Osteocyte (in vitro differentiated cells): ENCODE data around the gene MROH8. TPM values are rescaled to one million over a fixed set of nuclear protein-coding genes. Genes with fewer than 3 reads are reported as not detected.
"Not testable (repeated sequence)": the region's sequence is repeated elsewhere in the genome, so short reads cannot be mapped to it uniquely, and the experiment has no call there.

Experiments
- DNase-seq: peaks from one replicate; pipeline ENCODE4 v3.0.0; 2021; ENCODE audit warnings: mixed read lengths; ENCODE audit not compliant: unreplicated experiment; ENCODE audit errors: extremely low spot score
- H3K27ac Mint-ChIP-seq: one replicate; pipeline ENCODE4 v1.8.0; 2021; ENCODE audit warnings: mild to moderate bottlenecking, mixed read lengths; ENCODE audit not compliant: unreplicated experiment
- H3K27me3 Mint-ChIP-seq: one replicate; pipeline ENCODE4 v1.8.0; 2021; ENCODE audit warnings: mixed read lengths; ENCODE audit not compliant: unreplicated experiment
- H3K36me3 Mint-ChIP-seq: one replicate; pipeline ENCODE4 v1.8.0; 2021; ENCODE audit warnings: mixed read lengths; ENCODE audit not compliant: unreplicated experiment
- H3K4me1 Mint-ChIP-seq: one replicate; pipeline ENCODE4 v1.8.0; 2021; ENCODE audit warnings: mixed read lengths; ENCODE audit not compliant: unreplicated experiment
- H3K4me3 Mint-ChIP-seq: one replicate; pipeline ENCODE4 v1.8.0; 2021; ENCODE audit warnings: mild to moderate bottlenecking, moderate library complexity, mixed read lengths; ENCODE audit not compliant: unreplicated experiment
- H3K9me3 Mint-ChIP-seq: one replicate; pipeline ENCODE4 v1.8.0; 2021; ENCODE audit warnings: mixed read lengths; ENCODE audit not compliant: unreplicated experiment
- CTCF ChIP-seq: fragments of 200-600 bp; sonication (generic); IDR thresholded peaks from 2 replicates; pipeline ENCODE4 v1.5.0; 2021; ENCODE audit warnings: antibody characterized with exemption, mild to moderate bottlenecking, moderate library complexity
- total RNA-seq: library from RNA; stranded (reverse); gene quantifications from 2 replicates; pipeline ENCODE4 v1.2.1, GENCODE V29; 2021

MROH8 gene
- total RNA-seq, 1 donor from 2014 or later = 1.5 TPM

- no peaks in the 10 kb centered on the region for H3K27me3 Mint-ChIP-seq
- no peak overlapping the region for H3K27ac Mint-ChIP-seq
- peaks cover 2% of the 10 kb centered on the region for H3K36me3 Mint-ChIP-seq
- no peak for TF ChIP-seq CTCF
- no peak overlapping the region for H3K4me3 Mint-ChIP-seq
- H3K9me3 Mint-ChIP-seq = no peaks in the 10 kb centered on the region
- no peak for DNase-seq
- H3K4me1 Mint-ChIP-seq = peaks cover 14% of the 10 kb centered on the region
Measured at GRCh38 chr20:37075932-37076685, 103.2 kb downstream of the MROH8 start.

DNA sequence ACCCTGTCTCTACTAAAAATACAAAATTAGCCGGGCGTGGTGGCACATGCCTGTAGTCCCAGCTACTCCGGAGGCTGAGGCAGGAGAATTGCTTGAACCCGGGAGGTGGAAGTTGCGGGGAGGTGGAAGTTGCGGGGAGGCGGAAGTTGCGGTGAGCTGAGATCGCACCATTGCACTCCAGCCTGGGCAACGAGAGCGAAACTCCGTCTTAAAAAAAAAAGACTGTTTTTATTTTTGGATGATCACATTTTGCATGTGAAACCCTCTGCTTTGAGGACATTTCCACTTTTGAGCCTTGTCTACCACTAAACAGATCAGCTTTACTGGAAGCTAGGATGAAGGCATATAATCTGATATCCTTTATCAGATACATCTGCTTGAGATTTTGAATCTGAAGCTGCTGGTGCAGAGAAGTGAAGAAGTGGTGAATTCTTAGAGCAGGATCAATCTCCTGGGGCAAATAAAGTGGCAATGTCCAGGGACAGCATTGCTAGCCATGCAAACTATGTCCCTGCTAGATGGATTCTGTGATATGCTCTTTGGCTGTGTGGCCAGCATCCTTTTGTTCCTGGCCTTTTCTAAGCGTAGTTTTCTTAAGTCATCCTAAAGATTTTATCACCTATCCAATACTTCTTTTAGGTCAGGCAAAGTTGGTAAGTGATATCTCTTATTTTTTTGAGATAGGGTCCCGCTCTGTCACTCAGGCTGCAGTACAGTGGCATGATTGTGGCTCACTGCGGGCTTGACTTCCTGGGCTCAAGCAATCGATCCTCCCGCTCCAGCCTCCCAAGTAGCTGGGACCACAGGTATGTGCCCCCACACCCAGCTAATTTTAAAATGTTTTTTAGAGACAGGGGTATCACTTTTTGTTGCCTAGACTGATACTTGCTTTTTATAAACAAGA, 106.8 kb downstream of the MROH8 start:
- Mint-ChIP-seq H3K36me3 (peaks cover 2% of the 10 kb centered on the region), H3K4me1 (peaks cover 17% of the 10 kb centered on the region), H3K27ac (peak overlapping the region; percentile 41), H3K27me3 (no peaks in the 10 kb centered on the region), H3K4me3 (no peak overlapping the region), H3K9me3 (no peaks in the 10 kb centered on the region)
- DNase-seq = no peak
- TF ChIP-seq CTCF = no peak

DNA sequence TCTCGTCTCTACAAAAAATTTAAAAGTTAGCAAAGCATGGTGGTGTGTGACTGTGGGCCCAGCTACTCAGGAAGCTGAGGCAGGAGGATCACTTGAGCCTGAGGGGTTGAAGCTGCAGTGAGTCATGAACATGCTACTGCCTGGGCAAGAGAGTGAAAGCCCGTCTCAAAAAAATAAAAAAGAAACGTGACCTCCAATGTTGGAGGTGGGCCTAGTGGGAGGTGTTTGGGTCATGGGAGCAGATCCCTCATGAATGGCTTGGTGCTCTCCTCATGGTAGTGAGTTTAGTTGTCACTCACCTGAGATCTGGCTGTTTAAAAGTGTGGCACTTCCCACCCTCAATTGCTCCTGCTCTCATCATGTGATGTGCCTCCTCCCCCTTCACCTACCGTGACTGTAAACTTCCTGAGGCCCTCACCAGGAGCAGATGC, 107.9 kb downstream of the MROH8 start:
- Mint-ChIP-seq H3K9me3 (no peaks in the 10 kb centered on the region), H3K27ac (peak overlapping the region; percentile 89), H3K36me3 (peaks cover 2% of the 10 kb centered on the region), H3K4me1 (peaks cover 17% of the 10 kb centered on the region), H3K27me3 (no peaks in the 10 kb centered on the region), H3K4me3 (no peak overlapping the region)
- DNase-seq = peak; percentile 81
- no peak for TF ChIP-seq CTCF

DNA sequence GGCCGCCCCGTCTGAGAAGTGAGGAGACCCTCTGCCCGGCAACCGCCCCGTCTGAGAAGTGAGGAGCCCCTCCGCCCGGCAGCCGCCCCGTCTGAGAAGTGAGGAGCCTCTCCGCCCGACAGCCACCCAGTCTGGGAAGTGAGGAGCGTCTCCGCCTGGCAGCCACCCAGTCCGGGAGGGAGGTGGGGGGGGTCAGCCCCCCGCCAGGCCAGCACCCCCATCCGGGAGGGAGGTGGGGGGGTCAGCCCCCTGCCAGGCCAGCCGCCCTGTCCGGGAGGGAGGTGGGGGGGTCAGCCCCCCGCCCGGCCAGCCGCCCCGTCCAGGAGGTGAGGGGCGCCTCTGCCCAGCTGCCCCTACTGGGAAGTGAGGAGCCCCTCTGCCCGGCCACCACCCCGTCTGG, 109.8 kb downstream of the MROH8 start:
- H3K4me1 Mint-ChIP-seq = peaks cover 13% of the 10 kb centered on the region
- not testable (repeated sequence) for H3K27ac Mint-ChIP-seq, H3K27me3 Mint-ChIP-seq, H3K36me3 Mint-ChIP-seq, H3K9me3 Mint-ChIP-seq, H3K4me3 Mint-ChIP-seq, DNase-seq

DNA sequence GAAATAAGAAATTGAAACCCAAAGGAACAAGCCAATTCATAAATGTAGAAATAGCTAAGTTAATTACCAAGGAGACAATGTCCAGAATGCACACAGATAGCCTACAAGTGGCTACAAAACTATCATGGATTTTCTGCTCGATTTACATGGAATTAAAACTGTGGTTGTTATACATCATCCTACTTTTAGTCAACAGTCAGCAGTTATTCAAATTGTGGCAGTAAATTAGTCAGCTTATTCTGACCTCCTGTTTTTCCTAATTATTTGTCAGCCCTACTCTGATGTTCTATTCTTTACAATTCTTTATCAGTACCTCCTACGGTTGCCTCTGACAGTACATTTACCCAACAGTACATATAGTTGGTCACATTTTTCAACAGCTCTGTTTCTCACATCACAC, 113.2 kb downstream of the MROH8 start:
- H3K27ac Mint-ChIP-seq = no peak overlapping the region
- H3K36me3 Mint-ChIP-seq = peaks cover 2% of the 10 kb centered on the region
- no peaks in the 10 kb centered on the region for H3K9me3 Mint-ChIP-seq
- H3K4me3 Mint-ChIP-seq = no peak overlapping the region
- no peaks in the 10 kb centered on the region for H3K27me3 Mint-ChIP-seq
- DNase-seq = no peak
- peaks cover 6% of the 10 kb centered on the region for H3K4me1 Mint-ChIP-seq
- TF ChIP-seq CTCF = no peak
